ENCODE results near the gene HBD. TPM values are rescaled to one million over a fixed set of nuclear protein-coding genes. Genes with fewer than 3 reads are reported as not detected.

Gene HBD
- polyA plus RNA-seq, 1 donor: not detected

Other genes with a start within 250 kb of the HBD start
- not detected for gene OR51L1, start 239.6 kb downstream of the HBD start, polyA plus RNA-seq (ENCODE audit: insufficient read length)
- gene OR52J3, start 188.0 kb downstream of the HBD start, polyA plus RNA-seq (ENCODE audit: insufficient read length): not detected
- not detected for gene OR52E2, start 174.9 kb downstream of the HBD start, polyA plus RNA-seq (ENCODE audit: insufficient read length)
- gene OR52E1, start 164.9 kb downstream of the HBD start, polyA plus RNA-seq (ENCODE audit: insufficient read length): not detected
- not detected for gene OR52A5, start 96.1 kb downstream of the HBD start, polyA plus RNA-seq (ENCODE audit: insufficient read length)
- not detected for gene OR52A1, start 79.7 kb downstream of the HBD start, polyA plus RNA-seq (ENCODE audit: insufficient read length)
- not detected for gene OR51V1, start 33.8 kb downstream of the HBD start, polyA plus RNA-seq (ENCODE audit: insufficient read length)
- 122 TPM for gene HBB, start 7.4 kb downstream of the HBD start, polyA plus RNA-seq (ENCODE audit: insufficient read length)
- gene HBG1, start 15.4 kb upstream of the HBD start, polyA plus RNA-seq (ENCODE audit: insufficient read length): 7.3 TPM
- gene HBG2, start 20.3 kb upstream of the HBD start, polyA plus RNA-seq (ENCODE audit: insufficient read length): 1,834 TPM
- 4.3 TPM for gene HBE1, start 35.5 kb upstream of the HBD start, polyA plus RNA-seq (ENCODE audit: insufficient read length)
- not detected for gene OR51B4, start 67.5 kb upstream of the HBD start, polyA plus RNA-seq (ENCODE audit: insufficient read length)
- gene OR51B2, start 89.8 kb upstream of the HBD start, polyA plus RNA-seq (ENCODE audit: insufficient read length): not detected
- gene OR51B5, start 109.0 kb upstream of the HBD start, polyA plus RNA-seq (ENCODE audit: insufficient read length): not detected
- not detected for gene OR51B6, start 117.0 kb upstream of the HBD start, polyA plus RNA-seq (ENCODE audit: insufficient read length)
- gene OR51M1, start 149.3 kb upstream of the HBD start, polyA plus RNA-seq (ENCODE audit: insufficient read length): not detected
- gene OR51Q1, start 187.6 kb upstream of the HBD start, polyA plus RNA-seq (ENCODE audit: insufficient read length): not detected
- not detected for gene OR51I1, start 207.0 kb upstream of the HBD start, polyA plus RNA-seq (ENCODE audit: insufficient read length)
- gene OR51I2, start 214.8 kb upstream of the HBD start, polyA plus RNA-seq (ENCODE audit: insufficient read length): not detected

Measured in hindlimb muscle (tissue), 1 donor.